SK-N-SH (cell line): ENCODE measurements around the gene QKI. TPM values are rescaled to one million over a fixed set of nuclear protein-coding genes. Genes with fewer than 3 reads are reported as not detected.

Source experiments
- CTCF ChIA-PET: fragments of 300-600, 350-600 bp; formaldehyde crosslinking; extraction: SDS; loops from one replicate; lab custom pipeline; 2021; lab: Yijun Ruan, JAX
- POLR2A ChIA-PET: fragments of 350-600 bp; sonication (Branson Sonifier 250); formaldehyde crosslinking; extraction: SDS; loops from one replicate; lab custom pipeline; 2020; ENCODE audit warnings: antibody characterized with exemption, inconsistent platforms; lab: Yijun Ruan, JAX
- DNase-seq: peaks from one replicate; pipeline ENCODE4 v3.0.0; 2012
- H2AFZ ChIP-seq: fragments of 200-600 bp; sonication (generic); 2 replicates; pipeline ENCODE4 v1.8.1; 2016; ENCODE audit warnings: antibody characterized with exemption, mild to moderate bottlenecking, low read depth
- H3F3A ChIP-seq: fragments of 200-600 bp; sonication (generic); replicated peaks from 2 replicates; pipeline ENCODE3; 2016; ENCODE audit warnings: antibody characterized with exemption, mild to moderate bottlenecking; ENCODE audit not compliant: insufficient read depth
- H3K27ac ChIP-seq, 2 experiments: fragments of 200-500 bp in 1 of 2; fragments of 200-600 bp in 1 of 2; sonication (Bioruptor generic) in 1 of 2; sonication (generic), shearing (Covaris generic) in 1 of 2; 2 replicates each; pipeline versions ENCODE4 v1.5.1 to v1.6.1; 2014 to 2016; ENCODE audit warnings: low read depth in 2 of 2, inconsistent platforms in 1 of 2, low read length in 1 of 2, mild to moderate bottlenecking in 1 of 2, mixed read lengths in 1 of 2
- H3K27me3 ChIP-seq: fragments of 200-600 bp; sonication (generic), shearing (Covaris generic); 2 replicates; pipeline ENCODE4 v1.6.1; 2016; ENCODE audit warnings: mixed run types; ENCODE audit not compliant: insufficient read depth
- H3K36me3 ChIP-seq, 2 experiments: fragments of 200-500 bp in 1 of 2; fragments of 200-600 bp in 1 of 2; sonication (Bioruptor generic) in 1 of 2; sonication (generic) in 1 of 2; replicated peaks in 1 of 2; 2 replicates each; pipeline versions ENCODE3 to v1.5.1; 2014 to 2016; ENCODE audit warnings: low read length in 1 of 2, mild to moderate bottlenecking in 1 of 2; ENCODE audit not compliant: insufficient read depth in 2 of 2, control insufficient read depth in 1 of 2
- H3K4me1 ChIP-seq, 2 experiments: fragments of 200-500 bp in 1 of 2; fragments of 200-600 bp in 1 of 2; sonication (Bioruptor generic) in 1 of 2; sonication (generic), shearing (Covaris generic) in 1 of 2; 2 replicates each; pipeline versions ENCODE4 v1.5.1 to v1.6.1; 2014 to 2016; ENCODE audit warnings: low read depth in 1 of 2, low read length in 1 of 2, mixed run types in 1 of 2; ENCODE audit not compliant: insufficient read depth in 2 of 2, control insufficient read depth in 1 of 2
- H3K4me2 ChIP-seq: fragments of 200-600 bp; sonication (generic), shearing (Covaris generic); 2 replicates; pipeline ENCODE4 v1.6.1; 2017; ENCODE audit warnings: mixed run types
- H3K4me3 ChIP-seq, 2 experiments: fragments of 200-500 bp in 1 of 2; fragments of 200-600 bp in 1 of 2; sonication (Bioruptor generic) in 1 of 2; sonication (generic), shearing (Covaris generic) in 1 of 2; 2 replicates each; pipeline versions ENCODE4 v1.5.1 to v1.8.1; 2014 to 2016; ENCODE audit warnings: low read depth in 2 of 2, inconsistent platforms in 1 of 2, low read length in 1 of 2, mild to moderate bottlenecking in 1 of 2, mixed read lengths in 1 of 2, moderate library complexity in 1 of 2
- H3K79me2 ChIP-seq: fragments of 200-600 bp; sonication (generic); 2 replicates; pipeline ENCODE4 v1.8.1; 2017; ENCODE audit warnings: mild to moderate bottlenecking; ENCODE audit not compliant: insufficient read depth
- H3K9ac ChIP-seq: fragments of 200-600 bp; sonication (generic); 2 replicates; pipeline ENCODE4 v1.6.1; 2017; ENCODE audit warnings: mixed run types
- H3K9me2 ChIP-seq: fragments of 200-600 bp; sonication (generic); 2 replicates; pipeline ENCODE4 v1.6.1; 2017; ENCODE audit warnings: mixed run types
- H3K9me3 ChIP-seq: fragments of 200-600 bp; sonication (generic); 2 replicates; pipeline ENCODE4 v1.6.1; 2017; ENCODE audit warnings: mixed run types, mild to moderate bottlenecking, moderate library complexity
- H4K20me1 ChIP-seq: fragments of 200-600 bp; sonication (generic); 2 replicates; pipeline ENCODE4 v1.6.1; 2017; ENCODE audit warnings: mild to moderate bottlenecking, mixed run types; ENCODE audit not compliant: insufficient read depth
- CHD2 ChIP-seq: fragments of 150-350 bp; IDR thresholded peaks from 2 replicates; pipeline ENCODE4 v1.6.1; 2018; ENCODE audit warnings: low read length; ENCODE audit not compliant: partially characterized antibody
- EP300 ChIP-seq, 2 experiments: IDR thresholded peaks; 2 replicates each; pipeline versions ENCODE4 v1.4.0 to v1.6.1; 2012; ENCODE audit warnings: borderline replicate concordance in 1 of 2, low read depth in 1 of 2, low read length in 1 of 2
- EZH2phosphoT487 ChIP-seq: fragments of 200-600 bp; sonication (generic); IDR thresholded peaks from 2 replicates; pipeline ENCODE4 v1.6.1; 2017; ENCODE audit warnings: low read depth, mixed run types, mild to moderate bottlenecking, antibody characterized with exemption, moderate library complexity, borderline replicate concordance
- FOXJ3 ChIP-seq: sonication (generic); formaldehyde crosslinking; IDR thresholded peaks from 2 replicates; pipeline ENCODE4 v1.5.1; 2020; ENCODE audit warnings: mild to moderate bottlenecking, missing genetic modification reagents
- FOXM1 ChIP-seq: IDR thresholded peaks from 2 replicates; pipeline ENCODE4 v1.4.0; 2012; ENCODE audit warnings: low read depth, mild to moderate bottlenecking
- GABPA ChIP-seq: IDR thresholded peaks from 2 replicates; pipeline ENCODE4 v1.4.0; 2012; ENCODE audit warnings: low read depth, mild to moderate bottlenecking
- JUND ChIP-seq: IDR thresholded peaks from 2 replicates; pipeline ENCODE4 v1.4.0; 2012
- MEF2A ChIP-seq: IDR thresholded peaks from 2 replicates; pipeline ENCODE4 v1.4.0; 2012; ENCODE audit warnings: low read depth, borderline replicate concordance
- MXI1 ChIP-seq: IDR thresholded peaks from 2 replicates; pipeline ENCODE4 v1.6.1; 2012; ENCODE audit warnings: mild to moderate bottlenecking, low read depth, low read length, improper control_type of control experiment
- NFIC ChIP-seq: IDR thresholded peaks from 2 replicates; pipeline ENCODE4 v1.4.0; 2012; ENCODE audit warnings: borderline replicate concordance
- NRF1 ChIP-seq: IDR thresholded peaks from 2 replicates; pipeline ENCODE4 v1.6.1; 2012; ENCODE audit warnings: low read depth, mild to moderate bottlenecking, low read length
- POLR2AphosphoS5 ChIP-seq: IDR thresholded peaks from 2 replicates; pipeline ENCODE4 v1.6.1; 2012; ENCODE audit warnings: low read depth, low read length
- RAD21 ChIP-seq: IDR thresholded peaks from 2 replicates; pipeline ENCODE4 v1.6.1; 2012; ENCODE audit warnings: mild to moderate bottlenecking, low read length
- RCOR1 ChIP-seq: fragments of 150-350 bp; IDR thresholded peaks from 2 replicates; pipeline ENCODE4 v1.6.1; 2017; ENCODE audit warnings: antibody characterized with exemption, low read length
- RFX5 ChIP-seq: IDR thresholded peaks from 2 replicates; pipeline ENCODE4 v1.6.1; 2012; ENCODE audit warnings: mild to moderate bottlenecking, improper control_type of control experiment, low read length
- TCF12 ChIP-seq: IDR thresholded peaks from 2 replicates; pipeline ENCODE4 v1.4.0; 2012
- ZBTB33 ChIP-seq: IDR thresholded peaks from 2 replicates; pipeline ENCODE4 v1.4.0; 2012; ENCODE audit warnings: low read depth, borderline replicate concordance
- WGBS: methylation state at CpG from one replicate; pipeline ENCODE4 v1.1.6; 2017; ENCODE audit warnings: low lambda C conversion rate; 5-methylcytosine and 5-hydroxymethylcytosine counted together
- polyA plus RNA-seq, 3 experiments: library from polyadenylated mRNA; depleted of rRNA; stranded (reverse); fragments of >200 nt; gene quantifications; 2 replicates each; pipeline ENCODE4 v1.2.3, GENCODE V29; 2012
- TF ChIP-seq, protein P1 (sequence below): fragments of 150-350 bp; IDR thresholded peaks from 2 replicates; pipeline ENCODE4 v1.6.1; 2017; ENCODE audit warnings: antibody characterized with exemption, low read length, low read depth, borderline replicate concordance
- TF ChIP-seq, protein P2 (sequence below): IDR thresholded peaks from 2 replicates; pipeline ENCODE4; 2012
- TF ChIP-seq, protein P3 (sequence below): fragments of 200-600 bp; sonication (generic); IDR thresholded peaks from 2 replicates; pipeline ENCODE4 v1.6.1; 2017; ENCODE audit warnings: antibody characterized with exemption, mild to moderate bottlenecking, moderate library complexity

The QKI gene
- polyA plus RNA-seq, 1 of the 3 experiments (the other 2 are of a cell fraction), result 51.1 TPM

- H3K79me2 ChIP-seq, result peaks cover 75% of the 10 kb centered on the region
- H3K9ac ChIP-seq, result peak overlapping the region; percentile 46; the same call in 1 of the 2 replicates
- POLR2A ChIA-PET, result no interaction called here
- no peaks in the 10 kb centered on the region for H3K27me3 ChIP-seq
- CTCF ChIA-PET, result interaction anchor here (0.6 to 3.4 kb wide), 9 partner anchors 9 to 1510 kb away, joined by 3 to 13 read pairs (median 5); no protein-coding TSS in a partner anchor
- H3K36me3 ChIP-seq, result peaks cover 0 to 4% of the 10 kb centered on the region in 2 experiments
- H3K27ac ChIP-seq, result peak overlapping the region in 1 of 2 experiments; percentile 82; a peak in 2 of 4 replicates
- peaks cover 9% of the 10 kb centered on the region for H3F3A ChIP-seq
- peaks cover 11 to 26% of the 10 kb centered on the region in 2 experiments; a peak in 2 of 4 replicates for H3K4me1 ChIP-seq
- peaks cover 57% of the 10 kb centered on the region for H4K20me1 ChIP-seq
- H2AFZ ChIP-seq, result no peak overlapping the region
- 28% methylated on average over 4 of the region's 4 CpGs for WGBS
- DNase-seq, result no peak
- TF ChIP-seq ZBTB33, result no peak
- peak overlapping the region; percentile 35 to 87; a peak in 3 of 4 replicates for H3K4me3 ChIP-seq
- no peaks in the 10 kb centered on the region for H3K9me3 ChIP-seq
- H3K4me2 ChIP-seq, result peak overlapping the region; percentile 82
- no peaks in the 10 kb centered on the region for H3K9me2 ChIP-seq
Measured at GRCh38 chr6:163417595-163417994, 3.1 kb downstream of the QKI start.

DNA sequence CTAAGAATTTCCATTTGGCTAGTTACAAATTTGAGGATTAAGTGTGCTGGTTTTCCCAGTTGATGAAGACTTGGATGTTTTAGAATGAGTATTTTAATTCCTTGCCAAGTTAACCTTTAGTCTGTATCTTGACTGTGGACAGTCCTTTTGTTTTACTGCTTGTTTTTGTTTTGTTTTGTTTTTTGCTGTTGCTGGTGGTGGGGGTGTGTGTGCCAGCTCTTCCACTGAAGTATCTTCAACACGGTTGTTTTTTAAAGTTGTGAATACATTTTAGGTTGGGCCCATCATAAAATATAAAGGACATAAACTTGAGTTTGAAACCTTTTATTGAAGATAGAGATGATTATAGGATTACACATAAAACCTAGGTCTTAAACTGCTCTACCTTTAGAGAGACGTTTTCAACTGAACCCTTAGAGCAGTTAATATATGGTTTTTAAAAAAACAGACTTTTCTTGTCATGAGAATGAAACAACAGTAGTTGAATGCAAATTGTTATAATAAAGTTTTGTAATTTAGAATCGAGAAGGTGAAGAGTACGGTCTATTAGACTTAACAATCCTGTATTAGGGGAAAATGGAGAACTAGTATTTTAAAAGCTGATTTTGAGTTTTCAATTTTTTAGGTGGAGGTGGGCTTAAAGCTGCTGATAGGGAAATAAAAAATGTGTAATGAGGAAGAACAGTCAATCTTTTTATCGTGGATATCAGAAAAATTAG lies 4.0 kb downstream of the QKI start:
- Histone ChIP-seq H3K4me1 (peaks cover 11 to 30% of the 10 kb centered on the region in 2 experiments; a peak in 2 of 4 replicates), H3K4me2 (peak overlapping the region; percentile 64), H3K9ac (no peak overlapping the region), H3K4me3 (no peak overlapping the region; a peak in 1 of 4 replicates), H3K79me2 (peaks cover 83% of the 10 kb centered on the region), H3F3A (peaks cover 5% of the 10 kb centered on the region), H4K20me1 (peaks cover 65% of the 10 kb centered on the region), H3K9me2 (no peaks in the 10 kb centered on the region), H3K36me3 (peaks cover 0 to 4% of the 10 kb centered on the region in 2 experiments), H3K27me3 (no peaks in the 10 kb centered on the region), H3K27ac (no peak overlapping the region), H2AFZ (no peak overlapping the region), H3K9me3 (no peaks in the 10 kb centered on the region)
- TF ChIP-seq MEF2A (no peak), NRF1 (no peak), RCOR1 (no peak), EZH2phosphoT487 (no peak), NFIC (no peak), CHD2 (no peak), FOXJ3 (no peak), RAD21 (no peak), GABPA (no peak), RFX5 (no peak), MXI1 (no peak), JUND (no peak), FOXM1 (no peak), TCF12 (no peak), EP300 (IDR thresholded peaks at IDR 0.05; ENCODE audit: borderline replicate concordance in 1 of 2, low read depth in 1 of 2, low read length in 1 of 2) (no peak), POLR2AphosphoS5 (no peak)
- TF ChIP-seq, protein P1, sequence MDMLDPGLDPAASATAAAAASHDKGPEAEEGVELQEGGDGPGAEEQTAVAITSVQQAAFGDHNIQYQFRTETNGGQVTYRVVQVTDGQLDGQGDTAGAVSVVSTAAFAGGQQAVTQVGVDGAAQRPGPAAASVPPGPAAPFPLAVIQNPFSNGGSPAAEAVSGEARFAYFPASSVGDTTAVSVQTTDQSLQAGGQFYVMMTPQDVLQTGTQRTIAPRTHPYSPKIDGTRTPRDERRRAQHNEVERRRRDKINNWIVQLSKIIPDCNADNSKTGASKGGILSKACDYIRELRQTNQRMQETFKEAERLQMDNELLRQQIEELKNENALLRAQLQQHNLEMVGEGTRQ, result no peak
- TF ChIP-seq, protein P2, sequence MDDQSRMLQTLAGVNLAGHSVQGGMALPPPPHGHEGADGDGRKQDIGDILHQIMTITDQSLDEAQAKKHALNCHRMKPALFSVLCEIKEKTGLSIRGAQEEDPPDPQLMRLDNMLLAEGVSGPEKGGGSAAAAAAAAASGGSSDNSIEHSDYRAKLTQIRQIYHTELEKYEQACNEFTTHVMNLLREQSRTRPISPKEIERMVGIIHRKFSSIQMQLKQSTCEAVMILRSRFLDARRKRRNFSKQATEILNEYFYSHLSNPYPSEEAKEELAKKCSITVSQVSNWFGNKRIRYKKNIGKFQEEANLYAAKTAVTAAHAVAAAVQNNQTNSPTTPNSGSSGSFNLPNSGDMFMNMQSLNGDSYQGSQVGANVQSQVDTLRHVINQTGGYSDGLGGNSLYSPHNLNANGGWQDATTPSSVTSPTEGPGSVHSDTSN, result no peak
- TF ChIP-seq, protein P3, sequence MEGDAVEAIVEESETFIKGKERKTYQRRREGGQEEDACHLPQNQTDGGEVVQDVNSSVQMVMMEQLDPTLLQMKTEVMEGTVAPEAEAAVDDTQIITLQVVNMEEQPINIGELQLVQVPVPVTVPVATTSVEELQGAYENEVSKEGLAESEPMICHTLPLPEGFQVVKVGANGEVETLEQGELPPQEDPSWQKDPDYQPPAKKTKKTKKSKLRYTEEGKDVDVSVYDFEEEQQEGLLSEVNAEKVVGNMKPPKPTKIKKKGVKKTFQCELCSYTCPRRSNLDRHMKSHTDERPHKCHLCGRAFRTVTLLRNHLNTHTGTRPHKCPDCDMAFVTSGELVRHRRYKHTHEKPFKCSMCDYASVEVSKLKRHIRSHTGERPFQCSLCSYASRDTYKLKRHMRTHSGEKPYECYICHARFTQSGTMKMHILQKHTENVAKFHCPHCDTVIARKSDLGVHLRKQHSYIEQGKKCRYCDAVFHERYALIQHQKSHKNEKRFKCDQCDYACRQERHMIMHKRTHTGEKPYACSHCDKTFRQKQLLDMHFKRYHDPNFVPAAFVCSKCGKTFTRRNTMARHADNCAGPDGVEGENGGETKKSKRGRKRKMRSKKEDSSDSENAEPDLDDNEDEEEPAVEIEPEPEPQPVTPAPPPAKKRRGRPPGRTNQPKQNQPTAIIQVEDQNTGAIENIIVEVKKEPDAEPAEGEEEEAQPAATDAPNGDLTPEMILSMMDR, result no peak
- POLR2A ChIA-PET, result no interaction called here
- WGBS, result 56% methylated on average over 5 of the region's 5 CpGs
- CTCF ChIA-PET, result interaction anchor here (1.0 to 3.4 kb wide), 4 partner anchors 11 to 1509 kb away, joined by 3 to 13 read pairs (median 5); no protein-coding TSS in a partner anchor
- no peak for DNase-seq
